Activated naive CD4-positive, alpha-beta T cell (primary cell): ENCODE results near the gene ZNF346.

Source experiments
- DNase-seq, 4 experiments: peaks; one replicate each; lab custom pipeline; 2025; lab: John Stamatoyannopoulos, UW

ZNF346 gene

DNA sequence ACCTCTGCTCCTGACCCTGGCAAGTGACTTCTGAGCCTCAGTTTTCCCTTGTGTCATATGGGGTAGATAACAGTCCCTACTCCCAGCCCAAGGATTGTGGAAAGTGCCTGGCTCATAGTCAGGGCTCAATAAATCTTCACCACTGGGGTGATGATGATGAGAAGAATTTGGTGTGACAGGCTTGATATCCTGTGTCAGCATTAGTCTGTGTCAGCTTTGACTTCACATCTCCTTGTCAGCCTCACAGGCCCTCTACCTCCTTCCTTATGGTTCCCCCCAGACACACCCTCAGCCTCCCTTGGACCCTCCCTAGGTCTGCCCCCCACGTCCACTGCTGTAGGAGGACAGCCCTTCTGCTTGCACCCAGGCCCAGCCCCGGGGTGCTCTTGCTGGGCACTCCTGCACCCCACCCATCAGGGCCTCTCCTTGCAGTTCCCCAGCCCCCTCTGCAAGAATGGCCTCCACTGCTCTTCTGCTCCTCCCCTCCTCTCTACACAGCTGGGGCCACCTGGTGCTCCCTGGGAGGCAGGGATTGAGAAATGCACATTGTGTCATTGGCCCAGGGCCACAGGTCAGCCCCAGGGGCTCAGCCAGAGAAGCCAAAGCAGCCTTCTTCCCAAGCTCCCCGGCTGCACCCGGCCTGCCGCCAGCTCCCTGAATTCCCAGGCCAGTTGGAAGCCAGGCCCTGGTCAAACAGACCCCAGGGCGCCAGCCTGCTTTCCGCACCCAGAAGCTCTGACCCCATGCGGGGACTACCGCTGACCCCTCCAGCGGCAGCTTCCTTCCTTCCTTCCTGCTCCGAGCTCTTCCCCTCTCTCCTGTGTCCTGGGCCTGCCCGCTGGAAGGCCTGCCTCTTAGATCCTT is 72.0 kb downstream of the ZNF346 start:
- no peak for DNase-seq

- no peak for DNase-seq
Measured at GRCh38 chr5:177095088-177095669, 72.7 kb downstream of the ZNF346 start.

- no peak for DNase-seq
Measured at GRCh38 chr5:177096162-177097015, 73.9 kb downstream of the ZNF346 start.

- no peak for DNase-seq
Measured at GRCh38 chr5:177097016-177097985, 74.8 kb downstream of the ZNF346 start.

DNA sequence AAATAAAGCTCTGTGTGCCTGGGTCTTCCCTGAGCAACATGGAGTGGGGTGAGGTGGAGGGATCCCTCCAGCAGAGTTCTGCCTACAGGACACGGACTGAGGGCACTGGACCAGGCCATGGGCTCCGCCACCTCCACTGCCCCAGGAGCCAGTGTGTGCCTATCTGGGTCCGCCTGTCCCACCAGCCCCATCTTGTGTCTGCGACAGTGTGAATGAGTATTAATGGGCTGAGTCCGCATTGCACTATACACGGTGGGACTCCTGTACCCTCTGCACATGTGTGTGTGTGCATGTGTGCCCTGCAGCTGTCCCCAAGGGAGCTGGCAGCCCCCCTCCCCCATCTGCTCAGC is 75.6 kb downstream of the ZNF346 start:
- no peak for DNase-seq

DNA sequence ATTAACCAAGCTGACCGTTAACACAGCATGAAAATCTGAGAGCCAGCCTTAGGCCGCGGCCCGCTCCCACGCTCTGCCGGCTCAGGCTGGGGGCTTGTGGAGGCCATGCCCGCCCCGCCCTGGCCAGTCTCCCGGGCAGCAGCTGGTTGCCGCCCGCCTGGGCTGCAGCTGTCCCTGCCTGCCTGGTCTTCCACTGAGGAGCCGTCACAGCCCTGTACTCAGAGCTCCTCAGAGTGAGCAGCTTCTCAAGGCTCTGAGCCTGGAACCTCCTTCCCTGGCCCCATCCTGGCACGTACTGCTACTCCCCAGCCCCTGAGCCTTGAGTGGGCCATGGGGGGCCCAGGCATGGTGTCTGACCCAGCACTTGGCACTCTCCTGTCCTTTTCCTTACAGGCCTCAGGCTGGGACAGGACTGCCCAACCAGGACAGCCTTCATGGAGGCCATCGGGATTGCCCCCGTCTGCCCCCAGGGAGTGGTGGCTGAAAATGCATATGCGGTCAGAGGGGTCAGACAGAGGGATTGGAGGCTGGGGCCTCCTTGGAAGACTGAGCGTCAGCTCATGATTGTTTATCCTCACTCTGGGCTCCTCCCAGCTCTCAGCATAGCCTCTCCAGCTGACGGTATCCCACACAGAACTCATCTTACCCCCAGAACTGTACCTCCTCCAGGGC is 76.1 kb downstream of the ZNF346 start:
- no peak for DNase-seq

DNA sequence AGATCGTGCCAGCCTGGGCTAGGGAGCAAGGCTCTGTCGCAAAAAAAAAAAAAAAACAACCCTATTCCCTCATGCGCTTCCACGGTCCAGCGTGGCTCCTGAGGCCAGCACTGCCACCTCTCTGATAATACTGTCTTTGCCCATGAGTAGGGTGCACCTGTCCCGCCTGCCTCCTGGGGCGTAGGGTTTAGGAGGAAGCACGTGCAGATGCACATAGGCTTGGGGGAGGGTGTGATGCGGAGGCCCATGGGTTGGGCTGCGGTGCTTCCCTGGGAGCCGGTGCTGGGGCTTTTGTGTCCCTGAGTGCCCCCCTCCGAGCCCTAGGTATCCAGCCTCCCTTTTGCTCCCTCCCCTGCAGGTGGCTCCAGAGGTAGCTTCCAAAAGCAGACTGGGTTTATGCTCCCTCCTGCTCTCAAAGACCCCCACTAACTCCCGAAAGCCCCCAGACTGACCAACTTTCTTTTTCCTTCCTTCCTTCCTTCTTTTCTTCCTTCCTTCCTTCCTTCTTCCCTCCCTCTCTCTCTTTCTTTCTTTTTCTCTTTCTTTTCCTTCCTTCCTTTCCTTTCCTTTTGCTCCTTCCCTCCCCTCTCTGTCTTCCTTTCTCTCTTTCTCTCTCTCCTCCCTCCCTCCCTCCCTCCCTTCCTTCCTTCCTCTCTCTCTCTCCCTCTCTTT is 77.1 kb downstream of the ZNF346 start:
- DNase-seq: no peak

DNA sequence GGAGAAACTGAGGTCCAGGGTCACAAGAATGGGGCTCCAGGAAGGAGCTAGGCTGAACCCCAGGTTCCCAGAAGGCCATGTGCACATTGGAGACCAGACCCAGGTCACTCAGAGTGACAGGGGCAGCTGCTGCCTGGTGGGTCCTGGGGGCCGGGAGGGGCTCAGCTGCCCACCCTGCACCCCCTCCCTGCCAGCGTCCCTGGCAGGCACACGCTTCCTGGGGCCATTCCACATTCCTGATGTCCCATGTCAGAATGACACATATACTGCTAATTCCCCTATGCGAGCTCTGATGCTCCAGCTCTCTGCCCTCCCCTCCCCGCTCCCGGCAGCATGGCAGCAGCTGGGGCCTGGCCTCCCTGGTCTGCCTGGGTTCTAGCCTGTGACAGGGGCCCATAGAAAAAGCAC is 78.2 kb downstream of the ZNF346 start:
- DNase-seq: no peak

GRCh38 chr5:177103523-177104253 is 81.2 kb downstream of the ZNF346 start:
- no peak for DNase-seq

- DNase-seq: no peak
Measured at GRCh38 chr5:177105691-177106476, 83.4 kb downstream of the ZNF346 start.

- DNase-seq: no peak
Measured at GRCh38 chr5:177107159-177107558, 84.7 kb downstream of the ZNF346 start.

- DNase-seq: no peak
Measured at GRCh38 chr5:177109810-177110209, 87.3 kb downstream of the ZNF346 start.

DNA sequence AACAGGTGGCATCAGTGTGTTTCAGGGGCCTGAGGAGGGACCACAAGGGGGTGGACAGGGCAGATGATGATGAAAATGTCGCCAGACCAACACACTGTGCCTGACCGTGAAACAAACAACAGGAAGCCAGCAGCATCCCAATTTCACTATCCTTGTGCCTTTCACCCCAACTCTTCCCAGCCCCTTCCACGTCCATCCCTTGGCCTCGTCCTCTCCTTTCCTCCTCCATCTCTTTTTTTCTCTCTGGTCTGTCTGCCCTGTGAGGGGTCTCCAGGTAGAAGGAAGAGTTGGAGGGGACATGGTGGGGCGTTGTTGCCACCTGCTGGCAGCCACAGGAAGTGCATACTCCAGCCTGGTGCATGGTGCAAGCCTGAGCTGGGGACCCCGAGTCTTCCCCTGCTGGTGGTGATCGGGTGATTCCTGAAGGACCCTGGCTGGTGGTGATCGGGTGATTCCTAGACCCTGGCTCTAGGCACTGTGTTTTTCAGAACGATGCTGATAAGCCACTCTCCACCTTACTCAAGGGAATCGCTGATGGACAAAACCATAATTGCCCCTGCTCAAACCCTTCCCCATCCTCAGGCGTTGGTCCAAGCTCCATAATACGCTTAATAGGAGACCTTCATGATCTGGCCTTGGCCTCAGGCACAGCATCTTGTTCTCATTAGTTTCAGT is 89.4 kb downstream of the ZNF346 start:
- DNase-seq: peak; percentile 25 to 47 (median 42)

- DNase-seq: no peak
Measured at GRCh38 chr5:177112589-177113220, 90.2 kb downstream of the ZNF346 start.

GRCh38 chr5:177113566-177114424 is 91.3 kb downstream of the ZNF346 start:
- DNase-seq: peak; percentile 35 to 71 (median 62)

- DNase-seq: peak; percentile 26 to 70 (median 56)
Measured at GRCh38 chr5:177116631-177117373, 94.3 kb downstream of the ZNF346 start.
